Thymus (tissue), 11 donors: ENCODE data around the gene CERS6. TPM values are rescaled to one million over a fixed set of nuclear protein-coding genes. Genes with fewer than 3 reads are reported as not detected.

Experiments
- DNase-seq, 9 donors: peaks; one replicate each; pipeline ENCODE4 v3.0.0-alpha.2; 2013; ENCODE audit warnings: low spot score in 9 of 9, low read depth in 6 of 9, missing footprints in 1 of 9
- H3K27ac ChIP-seq, 2 donors: one replicate each; pipeline ENCODE4 v1.5.1; 2013; ENCODE audit warnings: control low read depth in 1 of 2, low read depth in 1 of 2, low read length in 1 of 2, mild to moderate bottlenecking in 1 of 2, moderate library complexity in 1 of 2
- H3K27me3 ChIP-seq, 2 donors: one replicate each; pipeline ENCODE4 v1.5.1; 2013; ENCODE audit warnings: low read length in 1 of 2; ENCODE audit not compliant: control insufficient read depth in 2 of 2, insufficient read depth in 1 of 2
- H3K36me3 ChIP-seq, 2 donors: one replicate each; pipeline ENCODE4 v1.5.1; 2013; ENCODE audit warnings: low read length in 1 of 2, mild to moderate bottlenecking in 1 of 2, moderate library complexity in 1 of 2; ENCODE audit not compliant: control insufficient read depth in 2 of 2, insufficient read depth in 2 of 2
- H3K4me1 ChIP-seq, 2 donors: one replicate each; pipeline ENCODE4 v1.5.1; 2013; ENCODE audit warnings: low read length in 2 of 2; ENCODE audit not compliant: control insufficient read depth in 2 of 2, insufficient read depth in 2 of 2
- H3K4me3 ChIP-seq, 2 donors: one replicate each; pipeline ENCODE4 v1.5.1; 2013; ENCODE audit warnings: low read length in 2 of 2, control low read depth in 1 of 2, mild to moderate bottlenecking in 1 of 2
- H3K9me3 ChIP-seq, 2 donors: one replicate each; pipeline ENCODE4 v1.5.1; 2013; ENCODE audit warnings: low read length in 1 of 2, mild to moderate bottlenecking in 1 of 2; ENCODE audit not compliant: control insufficient read depth in 2 of 2, insufficient read depth in 1 of 2
- WGBS: extraction: QIAGEN DNeasy Blood & Tissue Kit; methylation state at CpG from one replicate; pipeline ENCODE4 v1.1.7; 2013; 5-methylcytosine and 5-hydroxymethylcytosine counted together
- polyA plus RNA-seq: library from polyadenylated mRNA; stranded (reverse); fragments of 200-250 nt; gene quantifications from one replicate; pipeline ENCODE4 v1.2.3, GENCODE V29; 2013
- total RNA-seq: library from RNA; stranded (reverse); fragments of 120-200 nt; gene quantifications from one replicate; pipeline ENCODE4 v1.2.4, GENCODE V29; 2013
- donor health status: healthy.

The CERS6 gene
- total and polyA plus RNA-seq, 2 donors = 12.1 to 26.9 TPM

GRCh38 chr2:168426861-168427260, 29.2 kb upstream of the CERS6 start:
- Histone ChIP-seq H3K4me1 (peaks cover 8 to 33% of the 10 kb centered on the region in 2 donors), H3K36me3 (no peaks in the 10 kb centered on the region), H3K27ac (no peak overlapping the region), H3K9me3 (peaks cover 0 to 3% of the 10 kb centered on the region in 2 donors), H3K4me3 (no peak overlapping the region), H3K27me3 (no peaks in the 10 kb centered on the region)
- DNase-seq = no peak
- WGBS = 95% methylated on average over 2 of the region's 2 CpGs

GRCh38 chr2:168427451-168427850, 28.6 kb upstream of the CERS6 start:
- 23% methylated on average over 3 of the region's 3 CpGs for WGBS
- no peaks in the 10 kb centered on the region for H3K36me3 ChIP-seq

GRCh38 chr2:168428431-168428830, 27.6 kb upstream of the CERS6 start:
- Histone ChIP-seq H3K4me1 (peaks cover 9 to 40% of the 10 kb centered on the region in 2 donors), H3K36me3 (no peaks in the 10 kb centered on the region), H3K27ac (no peak overlapping the region), H3K27me3 (no peaks in the 10 kb centered on the region), H3K4me3 (no peak overlapping the region), H3K9me3 (peaks cover 0 to 3% of the 10 kb centered on the region in 2 donors)
- WGBS = 97% methylated on average over 3 of the region's 3 CpGs
- DNase-seq = no peak

More at GRCh38 chr2:168427451-168427850, 28.6 kb upstream of the CERS6 start:
- DNase-seq = peak in 1 of 9 donors; percentile 45
- Histone ChIP-seq H3K27me3 (no peaks in the 10 kb centered on the region), H3K27ac (peak overlapping the region in 1 of 2 donors; percentile 60), H3K9me3 (peaks cover 0 to 3% of the 10 kb centered on the region in 2 donors), H3K4me3 (no peak overlapping the region), H3K4me1 (peaks cover 8 to 34% of the 10 kb centered on the region in 2 donors)

- H3K36me3 ChIP-seq = no peaks in the 10 kb centered on the region
- H3K27me3 ChIP-seq = no peaks in the 10 kb centered on the region
- H3K4me1 ChIP-seq = peaks cover 12 to 46% of the 10 kb centered on the region in 2 donors
- H3K27ac ChIP-seq = no peak overlapping the region
- whole genome bisulfite sequencing = 96% methylated on average over 6 of the region's 6 CpGs
- peaks cover 0 to 3% of the 10 kb centered on the region in 2 donors for H3K9me3 ChIP-seq
- no peak overlapping the region for H3K4me3 ChIP-seq
- DNase-seq = no peak
These were observed 26.1 kb upstream of the CERS6 start for GRCh38 chr2:168429988-168430387.

GRCh38 chr2:168430431-168430830, 25.6 kb upstream of the CERS6 start:
- Histone ChIP-seq H3K9me3 (peaks cover 0 to 3% of the 10 kb centered on the region in 2 donors), H3K4me3 (no peak overlapping the region), H3K36me3 (no peaks in the 10 kb centered on the region), H3K27me3 (no peaks in the 10 kb centered on the region), H3K27ac (no peak overlapping the region), H3K4me1 (peaks cover 12 to 48% of the 10 kb centered on the region in 2 donors)
- 90% methylated on average over 3 of the region's 3 CpGs for WGBS
- no peak for DNase-seq

GRCh38 chr2:168431301-168432024, 24.6 kb upstream of the CERS6 start:
- 97% methylated on average over 1 of the region's 1 CpG for WGBS

GRCh38 chr2:168432100-168432499, 24.0 kb upstream of the CERS6 start:
- DNase-seq = no peak
- Histone ChIP-seq H3K9me3 (peaks cover 0 to 3% of the 10 kb centered on the region in 2 donors), H3K27ac (peak overlapping the region in 1 of 2 donors; percentile 62), H3K4me1 (peaks cover 15 to 53% of the 10 kb centered on the region in 2 donors), H3K27me3 (no peaks in the 10 kb centered on the region), H3K4me3 (no peak overlapping the region), H3K36me3 (no peaks in the 10 kb centered on the region)
- 96% methylated on average over 3 of the region's 3 CpGs for WGBS

More at GRCh38 chr2:168431301-168432024, 24.6 kb upstream of the CERS6 start:
- H3K4me3 ChIP-seq = no peak overlapping the region
- peaks cover 15 to 47% of the 10 kb centered on the region in 2 donors for H3K4me1 ChIP-seq
- H3K27me3 ChIP-seq = no peaks in the 10 kb centered on the region
- peaks cover 0 to 3% of the 10 kb centered on the region in 2 donors for H3K9me3 ChIP-seq
- H3K27ac ChIP-seq = peak overlapping the region in 1 of 2 donors; percentile 7
- no peaks in the 10 kb centered on the region for H3K36me3 ChIP-seq
- DNase-seq = no peak

GRCh38 chr2:168432565-168433186, 23.4 kb upstream of the CERS6 start:
- H3K27ac ChIP-seq = peak overlapping the region in 1 of 2 donors; percentile 62
- DNase-seq = peak in 6 of 9 donors; percentile 62 to 90 (median 76)
- H3K27me3 ChIP-seq = no peaks in the 10 kb centered on the region
- H3K4me1 ChIP-seq = peaks cover 9 to 51% of the 10 kb centered on the region in 2 donors
- no peaks in the 10 kb centered on the region for H3K36me3 ChIP-seq
- H3K4me3 ChIP-seq = no peak overlapping the region
- 3% methylated on average over 3 of the region's 3 CpGs for WGBS
- H3K9me3 ChIP-seq = peaks cover 0 to 3% of the 10 kb centered on the region in 2 donors

- no peak overlapping the region for H3K4me3 ChIP-seq
- DNase-seq = no peak
- H3K27me3 ChIP-seq = no peaks in the 10 kb centered on the region
- no peaks in the 10 kb centered on the region for H3K36me3 ChIP-seq
- no peaks in the 10 kb centered on the region for H3K9me3 ChIP-seq
- WGBS = 90% methylated on average over 2 of the region's 2 CpGs
- peaks cover 6 to 49% of the 10 kb centered on the region in 2 donors for H3K4me1 ChIP-seq
- peak overlapping the region in 1 of 2 donors; percentile 39 for H3K27ac ChIP-seq
These were observed 22.5 kb upstream of the CERS6 start for GRCh38 chr2:168433527-168433926.
